GM19397 (cell line): ENCODE measurements around the gene PTK7.

ENCODE experiments used
- ATAC-seq: cut with Tn5 transposase; IDR thresholded peaks from one replicate; pipeline ENCODE4 v1.9.1; 2021; ENCODE audit warnings: mild to moderate bottlenecking, moderate library complexity; ENCODE audit not compliant: unreplicated experiment

Gene PTK7

DNA sequence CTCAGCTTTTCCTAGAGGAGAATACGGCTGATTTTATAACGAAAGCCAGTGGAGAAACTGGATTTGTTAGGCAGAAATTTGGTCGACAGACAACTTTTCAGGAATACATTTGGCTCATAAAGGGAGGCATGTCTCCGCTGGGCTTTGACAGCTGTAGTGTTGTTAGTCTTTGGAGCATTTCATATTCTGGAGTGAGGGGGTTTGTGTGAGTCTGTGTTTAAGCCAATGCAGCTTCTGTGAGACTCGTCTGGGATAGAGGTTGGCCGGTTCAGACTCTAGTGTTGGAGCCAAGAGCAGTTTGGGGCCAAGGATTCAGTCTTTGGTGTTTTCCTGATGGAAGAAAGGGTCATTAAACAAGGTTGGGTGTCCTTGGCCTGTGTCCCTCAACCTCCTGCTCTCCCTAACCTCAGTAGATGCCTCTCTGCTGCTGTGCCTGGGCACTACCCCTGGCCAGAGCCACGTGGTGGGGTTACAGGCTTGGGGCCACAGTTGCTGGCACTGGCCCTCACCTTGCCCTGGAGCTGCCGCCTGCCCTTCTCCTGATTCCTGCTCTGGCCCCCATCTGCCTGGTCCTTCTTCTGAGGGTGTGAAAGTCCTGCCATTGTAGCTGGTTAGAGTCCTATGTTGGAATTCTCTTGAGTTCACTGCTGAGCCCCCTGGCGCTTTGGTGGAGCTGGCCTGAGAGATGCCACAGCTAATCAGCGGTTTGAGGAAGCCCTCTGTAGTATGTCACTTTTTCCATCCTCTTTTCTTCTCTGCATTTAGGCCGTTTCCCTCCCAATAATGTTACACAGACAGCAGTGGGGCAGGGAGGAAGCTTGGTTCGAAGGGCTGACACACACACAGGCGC is 6.9 kb downstream of the PTK7 start:
- ATAC-seq: no peak

DNA sequence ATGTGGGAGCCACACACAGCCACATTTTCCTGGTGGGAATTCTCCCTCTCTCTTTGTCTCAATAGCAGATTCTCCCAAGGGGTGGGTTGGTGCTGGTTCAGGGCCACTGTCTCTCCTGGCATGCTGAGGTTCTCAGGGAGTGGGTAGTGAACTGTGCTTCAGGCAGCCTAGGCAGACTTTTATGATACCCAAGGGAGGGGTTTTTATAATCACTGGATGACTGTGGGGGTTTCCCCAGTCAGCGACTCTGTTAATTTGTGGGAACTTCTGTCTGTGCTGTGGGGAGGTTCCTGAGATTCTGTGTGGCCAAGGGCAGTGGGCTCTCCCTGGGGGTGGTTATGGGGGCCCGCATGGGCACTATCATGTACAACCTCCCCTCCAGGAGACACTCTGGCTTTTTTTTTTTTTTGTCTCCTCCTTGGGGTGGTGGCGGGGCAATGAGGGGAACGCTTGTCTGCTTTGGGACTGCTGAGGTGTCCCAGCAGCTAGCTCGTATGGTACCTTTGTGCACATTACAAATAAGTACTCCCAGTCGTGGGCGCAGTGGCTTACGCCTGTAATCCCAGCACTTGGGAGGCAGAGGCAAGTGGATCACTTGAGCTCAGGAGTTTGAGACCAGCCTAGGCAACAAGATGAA is 10.0 kb downstream of the PTK7 start:
- ATAC-seq: no peak

DNA sequence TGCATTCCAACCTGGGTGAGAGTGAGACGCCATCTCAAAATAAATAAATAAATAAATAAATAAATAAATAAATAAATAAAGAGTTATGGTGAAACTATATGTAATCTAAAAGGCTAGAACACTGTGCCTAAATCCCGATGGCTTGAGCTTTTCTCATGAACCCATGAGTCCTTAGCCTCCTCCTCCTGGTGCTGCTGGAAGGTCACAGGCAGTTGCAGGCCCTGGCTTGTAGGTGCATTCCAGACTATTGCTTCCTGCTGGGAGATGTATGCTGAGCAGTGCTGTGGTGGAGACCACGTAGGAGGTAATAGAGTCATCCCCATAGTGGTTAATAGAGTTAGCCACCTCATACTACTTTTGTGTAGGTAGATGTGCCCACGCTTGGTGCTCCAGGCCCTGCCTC is 12.5 kb downstream of the PTK7 start:
- no peak for ATAC-seq

DNA sequence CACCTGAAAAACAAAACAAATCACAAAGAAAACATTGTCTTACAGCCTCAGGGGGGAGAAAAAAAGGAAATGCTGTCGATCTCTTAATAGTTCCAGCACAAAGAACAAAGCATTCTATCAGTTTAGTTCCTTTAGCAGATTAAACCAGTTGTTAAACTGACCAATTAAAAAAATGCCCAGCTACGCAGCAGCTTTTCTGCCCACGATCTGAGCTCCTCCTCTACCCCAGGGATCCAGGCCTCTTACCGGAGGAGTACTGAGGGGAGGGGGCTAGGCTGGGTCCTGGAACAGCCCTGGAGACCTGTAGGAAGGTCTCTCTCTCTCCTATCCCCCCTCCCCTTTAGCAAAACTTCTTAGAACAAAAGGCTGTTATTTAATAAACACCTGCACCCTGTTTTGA is 13.4 kb downstream of the PTK7 start:
- no peak for ATAC-seq

DNA sequence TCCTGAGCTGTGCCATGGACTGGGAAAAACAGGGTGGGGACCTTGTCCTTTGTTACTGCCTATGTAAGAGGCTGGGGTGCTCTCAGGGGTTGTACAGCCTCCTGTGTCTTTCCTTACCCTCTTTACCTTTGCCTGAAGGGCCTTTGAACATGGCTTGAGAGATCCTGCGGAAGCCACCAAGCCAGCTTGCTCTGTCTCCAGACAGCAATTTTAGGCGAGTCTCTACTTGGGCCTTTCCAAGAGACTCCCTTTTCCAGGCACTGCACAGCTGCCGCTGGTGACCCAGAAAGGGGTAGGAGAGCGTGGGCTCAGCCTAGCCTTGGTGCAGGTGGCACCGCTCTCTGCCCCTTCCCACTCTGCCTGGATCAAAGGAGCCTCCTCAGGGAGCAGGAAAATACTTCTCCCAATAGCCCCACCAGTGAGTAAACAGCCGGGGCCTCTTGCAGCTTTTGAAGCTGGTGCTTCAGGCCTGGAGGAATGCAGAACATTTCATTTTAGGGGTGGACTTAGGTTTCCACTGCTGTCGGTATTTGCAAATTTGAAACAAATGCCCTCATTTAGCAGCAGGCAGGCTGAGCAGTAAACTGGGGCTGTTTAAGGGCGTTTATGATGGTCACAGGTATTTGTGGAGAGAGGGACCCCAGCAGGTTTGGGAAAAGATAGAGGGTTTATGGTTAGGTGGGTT is 13.9 kb downstream of the PTK7 start:
- ATAC-seq: no peak

DNA sequence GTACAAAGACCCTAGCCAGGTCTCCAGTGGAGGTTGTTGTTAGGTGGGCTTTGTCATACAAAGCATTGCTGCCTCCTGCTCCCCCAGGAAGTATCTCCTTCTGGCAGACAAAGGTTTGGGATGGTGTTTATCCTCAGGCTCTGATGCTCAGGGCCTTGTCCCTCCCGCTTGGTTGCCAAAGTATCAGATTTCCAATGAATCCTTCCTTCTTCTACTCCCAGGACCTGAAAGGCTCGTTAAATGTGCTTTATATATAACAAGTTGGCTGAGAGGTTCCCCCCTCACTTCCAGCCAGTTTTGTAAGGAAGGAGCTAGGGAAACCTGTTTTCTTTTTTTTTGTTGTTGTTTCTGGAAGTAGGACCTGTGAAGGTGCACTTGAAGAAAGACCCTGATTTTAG is 14.4 kb downstream of the PTK7 start:
- ATAC-seq: no peak

DNA sequence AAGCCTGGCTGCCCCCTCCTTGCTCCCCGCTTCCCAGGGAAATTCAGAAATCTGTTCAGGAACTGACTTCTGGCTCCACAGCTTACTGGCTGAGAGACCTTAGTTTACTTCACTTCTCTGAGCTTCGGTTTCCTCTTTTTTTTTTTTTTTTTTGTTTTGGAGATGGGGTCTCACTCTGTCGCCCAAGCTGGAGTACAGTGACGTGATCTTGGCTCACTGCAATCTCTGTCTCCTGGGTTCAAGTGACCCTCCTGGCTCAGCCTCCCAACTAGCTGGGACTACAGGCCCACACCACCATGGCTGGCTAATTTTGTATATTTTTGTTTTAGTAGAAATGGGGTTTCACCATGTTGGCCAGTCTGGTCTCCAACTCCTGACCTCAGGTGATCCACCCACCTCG is 14.9 kb downstream of the PTK7 start:
- ATAC-seq: no peak

DNA sequence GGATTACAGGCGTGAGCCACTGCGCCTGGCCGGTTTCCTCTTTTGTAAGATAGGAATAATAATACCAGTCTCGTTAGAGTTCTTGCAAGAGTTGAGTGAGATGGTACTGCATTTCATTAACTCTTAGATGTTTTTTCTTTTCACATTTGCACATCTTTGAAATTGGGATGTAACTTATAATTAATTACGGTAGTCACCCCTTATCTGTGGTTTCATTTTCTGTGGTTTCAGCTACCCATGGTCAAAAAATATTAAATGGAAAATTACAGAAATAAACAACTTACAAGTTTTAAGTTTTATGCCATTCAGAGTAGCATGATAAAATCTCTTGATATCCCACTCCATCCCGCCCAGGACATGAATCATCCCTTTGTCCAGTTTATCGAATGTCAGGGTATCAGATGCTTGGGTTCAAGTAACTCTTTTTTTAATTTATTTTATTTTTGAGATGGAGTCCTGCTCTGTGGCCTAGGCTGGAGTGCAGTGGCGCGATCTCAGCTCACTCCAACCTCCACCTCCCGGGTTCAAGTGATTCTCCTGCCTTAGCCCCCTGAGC is 15.4 kb downstream of the PTK7 start:
- ATAC-seq: no peak

DNA sequence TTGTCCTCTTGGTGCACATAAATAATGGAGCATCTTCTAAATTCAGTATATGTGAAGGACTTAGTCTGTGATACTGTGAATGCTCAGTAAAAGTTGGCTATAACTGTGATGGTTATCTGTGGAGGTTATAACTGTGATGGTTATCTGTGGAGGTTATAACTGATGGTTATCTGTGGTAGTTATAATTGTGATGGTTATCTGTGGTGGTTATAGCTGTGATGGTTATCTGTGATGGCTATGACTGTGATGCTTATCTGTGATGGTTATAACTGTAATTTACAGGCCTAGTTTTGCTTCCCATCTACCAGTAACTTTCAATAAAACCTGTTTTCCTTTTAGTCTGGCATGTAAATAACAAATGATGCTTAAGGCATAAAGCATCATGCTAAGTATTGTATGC is 16.5 kb downstream of the PTK7 start:
- ATAC-seq: no peak

DNA sequence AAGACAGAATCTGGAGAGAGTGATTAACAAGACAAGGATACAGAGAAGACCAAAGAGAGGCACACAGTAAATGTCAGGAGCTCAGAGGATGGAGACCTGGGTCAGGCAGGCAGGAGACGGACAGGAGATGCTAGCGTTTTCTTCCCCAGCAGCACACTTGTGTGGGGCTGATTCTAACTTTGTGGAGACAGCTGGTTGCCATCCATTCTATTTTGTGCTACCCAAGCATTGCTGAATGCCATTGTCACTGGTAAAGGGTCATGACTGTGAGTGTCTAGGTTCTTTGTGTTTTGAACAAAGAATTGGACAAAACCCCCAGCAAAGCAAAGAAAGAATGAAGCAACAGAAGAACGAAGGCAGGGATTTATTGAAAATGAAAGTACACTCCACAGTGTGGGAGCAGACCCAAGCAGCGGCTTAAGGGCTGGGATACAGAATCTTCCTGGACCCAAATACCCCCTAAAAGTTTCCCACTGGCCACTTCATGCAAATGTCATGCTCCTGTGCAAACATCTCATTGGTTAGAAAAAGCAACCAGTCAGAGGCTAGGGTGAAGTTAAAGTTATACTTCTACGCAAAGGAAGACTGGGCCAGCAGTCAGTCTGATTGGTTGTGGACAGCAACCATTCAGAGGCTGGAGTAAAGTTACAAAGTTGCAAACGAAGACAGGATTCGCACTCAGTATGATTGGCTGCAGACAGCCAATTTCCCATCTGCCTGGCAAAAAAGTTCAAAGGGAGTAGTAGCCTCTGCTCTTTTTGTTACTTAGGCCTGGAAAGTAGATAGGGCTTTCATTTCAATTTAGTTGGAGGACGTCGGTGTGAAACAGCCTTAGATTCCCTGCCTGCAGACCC is 17.5 kb downstream of the PTK7 start:
- ATAC-seq: no peak

DNA sequence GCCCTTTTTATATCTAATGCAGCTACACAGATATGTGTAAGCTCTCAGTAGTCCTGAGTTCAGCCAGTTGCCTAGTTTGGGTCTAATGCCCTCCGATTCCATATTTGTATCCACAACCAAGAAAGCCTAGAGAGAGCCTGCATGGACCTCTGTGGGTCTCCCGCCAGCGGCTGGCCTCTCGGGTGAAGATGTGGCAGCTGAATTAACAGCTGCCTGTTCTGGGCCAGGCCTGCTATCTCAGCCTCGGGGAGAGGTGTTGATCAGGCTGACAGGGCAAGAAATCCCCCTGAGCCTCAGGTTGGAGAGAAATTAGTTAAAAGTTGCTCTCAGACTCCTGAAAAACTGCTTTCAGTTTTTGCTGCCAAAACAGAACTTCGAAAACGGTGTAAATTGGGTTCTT is 19.8 kb downstream of the PTK7 start:
- no peak for ATAC-seq

DNA sequence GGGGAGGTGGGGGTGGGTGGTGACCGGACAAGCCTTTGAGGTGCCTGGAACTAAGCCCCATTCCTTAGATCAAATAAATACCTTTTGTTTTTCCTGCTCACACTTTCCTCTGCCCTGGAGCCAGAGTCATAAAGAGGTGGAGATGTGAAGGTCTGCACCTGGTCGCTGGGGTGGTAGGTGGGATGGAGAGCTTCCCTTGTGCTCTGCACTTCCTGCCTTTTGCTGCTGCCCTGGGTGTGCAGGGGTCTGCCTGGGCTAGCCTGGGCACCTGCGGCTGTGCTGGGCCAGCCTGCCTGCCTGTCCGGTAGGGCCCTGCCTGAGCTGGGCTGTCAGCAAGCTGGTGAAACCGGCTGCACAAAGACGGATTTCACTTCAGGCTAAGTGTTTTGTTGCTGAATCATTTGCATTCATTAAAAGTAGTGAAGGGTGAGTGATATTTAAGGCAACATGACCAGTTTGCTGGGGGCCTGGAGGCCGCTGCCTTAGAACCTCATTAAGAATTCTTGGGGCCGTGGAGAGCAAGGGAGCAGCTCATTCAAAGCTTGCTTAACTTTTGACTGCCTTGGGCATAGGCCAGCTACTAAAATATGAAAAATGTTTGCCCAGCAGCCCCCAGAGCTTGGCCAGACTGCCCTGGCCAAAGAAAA is 20.5 kb downstream of the PTK7 start:
- no peak for ATAC-seq

DNA sequence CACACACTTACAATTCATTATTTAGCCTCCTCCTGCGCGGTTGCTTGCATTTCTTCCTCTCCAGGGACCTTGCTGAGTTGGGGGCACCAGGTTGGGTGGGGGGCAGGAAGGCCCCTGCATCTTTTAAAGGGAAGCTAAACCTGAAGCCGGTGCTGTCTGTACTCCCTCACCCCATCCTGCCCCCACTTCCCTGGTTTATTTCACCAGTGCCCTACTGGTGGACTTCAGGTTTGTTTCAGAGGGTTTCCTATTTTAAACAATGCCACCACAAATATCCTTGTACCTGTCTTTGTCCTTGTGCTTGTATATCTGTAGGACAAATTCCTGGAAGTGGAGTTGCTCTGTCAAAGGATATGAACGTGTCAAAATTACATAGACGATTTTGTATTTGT is 21.0 kb downstream of the PTK7 start:
- ATAC-seq: no peak

DNA sequence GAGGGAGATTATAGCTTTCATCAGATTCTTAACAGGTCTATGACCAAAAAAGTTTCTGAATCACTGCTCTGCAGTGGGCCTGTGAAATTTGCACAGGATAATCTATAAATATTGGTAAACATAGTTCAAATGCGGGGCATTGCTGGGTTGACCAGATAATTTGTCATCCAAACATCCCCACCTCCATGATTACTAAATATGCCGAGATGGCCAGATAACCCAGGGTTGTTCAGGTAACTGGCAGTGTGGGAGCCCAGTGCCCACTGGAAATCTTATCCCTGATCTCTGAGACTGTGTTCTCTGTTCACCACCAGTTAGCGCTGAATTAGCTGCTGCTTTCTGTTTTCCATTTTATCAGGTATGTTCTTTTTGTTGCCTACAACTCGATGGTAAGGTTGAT is 21.4 kb downstream of the PTK7 start:
- ATAC-seq: no peak

DNA sequence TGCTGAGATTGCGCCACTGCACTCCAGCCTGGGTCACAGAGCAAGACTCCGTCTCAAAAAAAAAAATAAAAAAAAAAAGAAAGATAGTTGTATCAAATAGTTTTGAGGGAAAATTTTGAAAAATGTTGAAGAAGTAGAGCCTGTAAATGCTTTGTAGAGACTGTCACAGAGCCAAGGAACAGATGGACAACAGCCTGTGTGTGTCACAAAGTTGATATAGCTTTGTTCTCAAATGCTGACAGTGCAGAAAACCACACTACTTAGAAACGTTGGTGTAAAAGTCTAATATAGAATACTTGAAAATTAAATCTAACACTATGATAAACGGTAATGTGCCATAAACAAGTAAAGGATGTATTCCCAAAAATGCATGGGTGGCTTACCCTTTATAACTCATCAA is 25.4 kb downstream of the PTK7 start:
- ATAC-seq: no peak

DNA sequence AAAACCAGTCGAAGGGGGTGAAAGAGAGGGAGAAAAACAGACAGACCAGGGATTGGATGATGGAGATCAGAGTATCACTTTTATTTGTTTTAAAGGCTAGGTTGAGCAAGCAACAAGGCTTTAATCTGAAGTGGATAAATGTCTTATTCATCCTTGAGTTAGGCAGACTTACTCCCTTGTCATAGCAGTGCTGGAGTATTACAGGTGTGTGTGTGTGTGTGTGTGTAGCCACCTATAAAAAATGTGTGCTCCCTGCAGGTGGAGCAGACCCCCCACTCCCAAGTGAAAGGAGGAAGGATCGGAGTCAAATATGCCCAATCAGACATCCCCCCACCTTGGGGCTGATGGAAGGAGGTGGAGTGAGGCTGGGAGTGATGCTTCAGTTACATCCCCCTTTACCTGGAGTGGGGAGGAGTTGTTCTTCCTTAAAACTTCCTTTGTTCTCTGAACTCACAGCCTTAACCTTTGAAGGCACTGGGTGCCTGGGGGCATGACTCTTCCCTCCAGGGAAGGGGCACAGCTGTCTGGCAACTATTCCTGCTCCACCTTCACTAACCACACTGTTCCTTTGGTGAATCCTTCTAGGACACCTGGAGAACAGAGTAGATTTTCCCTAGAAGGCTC is 27.3 kb downstream of the PTK7 start:
- no peak for ATAC-seq

DNA sequence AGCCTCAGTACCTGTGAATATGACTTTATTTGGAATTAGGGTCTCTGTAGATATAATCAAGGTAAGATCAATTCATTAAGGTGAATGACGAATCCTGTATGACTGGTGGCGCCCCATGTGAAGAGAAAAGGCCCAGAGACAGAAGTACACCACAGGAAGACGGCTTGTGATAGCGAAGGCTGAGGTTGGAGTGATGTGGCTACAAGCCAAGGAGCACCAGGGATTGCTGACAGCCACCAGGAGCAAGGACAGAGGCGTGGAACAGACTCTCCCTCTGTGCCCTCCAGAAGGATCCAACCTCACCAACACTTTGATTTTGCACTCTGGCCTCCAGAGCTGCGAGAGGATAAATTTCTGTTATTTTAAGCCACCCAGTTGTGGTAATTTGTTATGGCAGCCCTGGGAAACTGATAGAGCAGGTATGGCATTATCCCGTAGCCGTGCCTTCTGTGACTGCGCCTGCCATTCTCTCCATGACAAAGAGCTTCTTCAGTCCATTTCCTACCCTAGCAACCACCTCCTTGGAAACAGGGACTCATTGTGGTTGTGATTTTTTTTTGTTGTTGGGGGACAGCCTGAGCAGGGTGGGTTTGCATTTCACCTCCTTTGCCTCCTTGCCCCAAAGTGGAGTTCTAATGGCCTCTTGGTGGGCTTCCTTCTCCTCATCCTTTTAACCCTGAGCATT is 29.6 kb downstream of the PTK7 start:
- ATAC-seq: no peak

DNA sequence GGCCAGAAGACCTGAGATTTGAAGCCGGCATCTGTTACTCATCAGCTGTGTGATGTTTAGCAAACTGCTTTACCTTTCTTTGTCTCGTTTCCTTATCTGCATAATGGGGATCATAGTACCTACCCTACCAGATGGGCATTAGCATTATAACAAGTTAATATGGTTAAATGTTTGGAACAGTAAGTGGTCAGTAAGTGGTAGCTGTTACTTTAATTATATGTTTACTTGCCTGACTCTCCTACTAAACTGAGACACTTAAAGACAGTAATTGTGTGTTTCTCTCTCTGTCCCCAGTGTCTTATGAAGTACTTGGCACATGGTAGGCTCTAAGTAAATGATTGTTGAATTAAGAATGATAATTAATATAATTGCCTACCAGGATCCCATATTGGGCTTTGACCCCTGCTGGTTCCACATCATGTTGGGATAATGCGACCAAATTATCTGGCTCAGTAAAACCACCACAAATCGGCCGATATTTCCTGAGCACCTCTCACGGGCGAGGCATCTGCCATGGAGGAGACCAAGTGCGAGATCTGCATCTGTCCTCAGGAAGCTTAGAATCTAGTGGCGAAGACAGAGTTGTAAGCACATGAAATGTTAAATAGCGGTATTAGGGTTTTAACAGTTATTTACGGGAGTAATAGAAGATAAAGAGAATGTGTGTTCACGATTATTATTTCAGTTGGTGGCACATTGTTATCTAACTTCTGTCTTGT is 31.4 kb downstream of the PTK7 start:
- no peak for ATAC-seq
